Activated gamma-delta T cell treated with anti-CD3 and anti-CD28 coated beads, Interleukin-2, amount 50 U/mL, for 16 hours (primary cell): Measurements from ENCODE around the gene PLPPR2.
"Not testable (repeated sequence)": the region's sequence is repeated elsewhere in the genome, so short reads cannot be mapped to it uniquely, and the experiment has no call there.

Experiments
- DNase-seq: peaks from one replicate; pipeline ENCODE4 v3.0.0-alpha.2; 2020; ENCODE audit warnings: low read depth

Gene PLPPR2

GRCh38 chr19:11373885-11374432 is 18.7 kb downstream of the PLPPR2 start:
- DNase-seq = no peak

- DNase-seq = peak; percentile 93
Observed at GRCh38 chr19:11374433-11375142, 19.4 kb downstream of the PLPPR2 start, which contains the start of gene SWSAP1. SWSAP1 (plus strand) TSS chr19:11374666; CDS start chr19:11374681, 15 bp downstream.

GRCh38 chr19:11375143-11375948 is 20.1 kb downstream of the PLPPR2 start:
- DNase-seq = peak; percentile 50

- DNase-seq = no peak
Observed at GRCh38 chr19:11377237-11377636, 22.0 kb downstream of the PLPPR2 start.

GRCh38 chr19:11377756-11378155 is 22.5 kb downstream of the PLPPR2 start:
- no peak for DNase-seq

- DNase-seq = no peak
Observed at GRCh38 chr19:11378319-11379189, 23.3 kb downstream of the PLPPR2 start.

- not testable (repeated sequence) for DNase-seq
Observed at GRCh38 chr19:11379269-11379845, 24.1 kb downstream of the PLPPR2 start.

- no peak for DNase-seq
Observed at GRCh38 chr19:11379857-11380350, 24.7 kb downstream of the PLPPR2 start.

- peak; percentile 93 for DNase-seq
Observed at GRCh38 chr19:11380653-11381537, 25.7 kb downstream of the PLPPR2 start.

- no peak for DNase-seq
Observed at GRCh38 chr19:11382898-11383705, 27.9 kb downstream of the PLPPR2 start.

GRCh38 chr19:11383706-11384048 is 28.4 kb downstream of the PLPPR2 start:
- DNase-seq = no peak

- no peak for DNase-seq
Observed at GRCh38 chr19:11384778-11385129, 29.5 kb downstream of the PLPPR2 start.

- DNase-seq = no peak
Observed at GRCh38 chr19:11387162-11388034, 32.2 kb downstream of the PLPPR2 start.

GRCh38 chr19:11390359-11390758 is 35.1 kb downstream of the PLPPR2 start:
- DNase-seq = no peak

GRCh38 chr19:11390933-11391680 is 35.9 kb downstream of the PLPPR2 start:
- no peak for DNase-seq

GRCh38 chr19:11397089-11397610 is 41.9 kb downstream of the PLPPR2 start:
- DNase-seq = no peak

GRCh38 chr19:11399667-11400066 is 44.4 kb downstream of the PLPPR2 start:
- DNase-seq = no peak

GRCh38 chr19:11400798-11401197 is 45.6 kb downstream of the PLPPR2 start:
- no peak for DNase-seq
